Panc1 (cell line): Measurements from ENCODE around the gene SCG3. TPM values are rescaled to one million over a fixed set of nuclear protein-coding genes. Genes with fewer than 3 reads are reported as not detected.
A peak's percentile ranks its signal among the peaks of the same experiment; 100 is the strongest.

Source experiments
- ATAC-seq: fragments of 200-7000 bp; cut with Tn5 transposase; 2 replicates; pipeline ENCODE4 v1.9.1; 2020; ENCODE audit warnings: mild to moderate bottlenecking, moderate library complexity
- BruUV-seq: library from RNA; stranded (reverse); fragments of 400-500 nt; replicated peaks from 2 replicates; lab custom pipeline; 2021; lab: Mats Ljungman, UMichigan
- CTCF ChIA-PET: fragments of 300-600 bp; sonication (Branson Sonifier 250); formaldehyde crosslinking; loops from one replicate; lab custom pipeline; 2022; ENCODE audit warnings: antibody characterized with exemption; lab: Charles Lee
- POLR2A ChIA-PET: fragments of 300-600 bp; sonication (Branson Sonifier 250); formaldehyde crosslinking; loops from one replicate; lab custom pipeline; 2022; ENCODE audit warnings: antibody characterized with exemption; lab: Charles Lee
- DNase-seq: peaks from one replicate; pipeline ENCODE4 v3.0.0-alpha.2; 2010; ENCODE audit warnings: low read depth, low spot score
- H3K27ac ChIP-seq: 2 replicates; pipeline ENCODE4 v1.5.1; 2011; ENCODE audit warnings: mild to moderate bottlenecking, low read length, inconsistent platforms
- H3K27me3 ChIP-seq: fragments of 200-500 bp; sonication (Bioruptor generic); 2 replicates; pipeline ENCODE4 v1.6.0; 2014; ENCODE audit warnings: low read length, inconsistent platforms; ENCODE audit not compliant: control insufficient read depth, insufficient read depth
- H3K36me3 ChIP-seq: fragments of 200-500 bp; sonication (Bioruptor generic); 2 replicates; pipeline ENCODE4 v1.5.1; 2014; ENCODE audit warnings: inconsistent platforms, mild to moderate bottlenecking, low read length, moderate library complexity; ENCODE audit not compliant: control insufficient read depth, insufficient read depth
- H3K4me1 ChIP-seq: 2 replicates; pipeline ENCODE4 v1.5.1; 2011; ENCODE audit warnings: inconsistent platforms, mild to moderate bottlenecking, low read length, moderate library complexity; ENCODE audit not compliant: control insufficient read depth, insufficient read depth
- H3K4me3 ChIP-seq, 2 experiments: 2 replicates each; pipeline ENCODE4 v1.5.1; 2011 to 2012; ENCODE audit warnings: low read depth in 2 of 2, low read length in 2 of 2, mild to moderate bottlenecking in 2 of 2, inconsistent platforms in 1 of 2, moderate library complexity in 1 of 2
- H3K9me3 ChIP-seq: fragments of 200-500 bp; sonication (Bioruptor generic); 2 replicates; pipeline ENCODE4 v1.5.1; 2014; ENCODE audit warnings: low read depth, mild to moderate bottlenecking, inconsistent platforms, low read length, moderate library complexity; ENCODE audit not compliant: control insufficient read depth, insufficient read depth
- CTCF ChIP-seq: fragments of 450-650 bp; IDR thresholded peaks from 2 replicates; pipeline ENCODE4 v1.5.1; 2017; ENCODE audit warnings: mild to moderate bottlenecking
- POLR2AphosphoS5 ChIP-seq: IDR thresholded peaks from 2 replicates; pipeline ENCODE4 v1.6.1; 2012; ENCODE audit warnings: mild to moderate bottlenecking, low read depth, low read length, moderate library complexity
- REST ChIP-seq, 2 experiments: IDR thresholded peaks; 2 replicates each; pipeline ENCODE4 v1.6.1; 2011 to 2012; ENCODE audit warnings: low read depth in 2 of 2, control low read depth in 1 of 2, low read length in 1 of 2, mild to moderate bottlenecking in 1 of 2, moderate library complexity in 1 of 2; ENCODE audit not compliant: insufficient read depth in 1 of 2
- SIN3A ChIP-seq: IDR thresholded peaks from 2 replicates; pipeline ENCODE4 v1.6.1; 2012; ENCODE audit warnings: low read depth, mild to moderate bottlenecking, low read length, moderate library complexity, borderline replicate concordance; ENCODE audit not compliant: insufficient read depth
- TCF7L2 ChIP-seq: IDR thresholded peaks from 2 replicates; pipeline ENCODE4 v1.6.1; 2011; ENCODE audit warnings: mild to moderate bottlenecking, low read depth, low read length, inconsistent platforms
- in situ Hi-C: cut with HindIII; loops from 2 replicates; pipeline ENCODE4 v1.10.0; 2016; ENCODE audit warnings: low sequenced_read_pairs, low pct_unique_long_range_greater_than_20kb
- intact Hi-C: fragments of 100-400 bp; cut with micrococcal nuclease; formaldehyde crosslinking; loops from one replicate; pipeline ENCODE4 v1.10.0; 2022; ENCODE audit not compliant: unreplicated experiment
- total RNA-seq: library from RNA; stranded (reverse); gene quantifications from one replicate; pipeline ENCODE4 v1.2.1, GENCODE V29; 2021; ENCODE audit not compliant: unreplicated experiment

The SCG3 gene
- total RNA-seq, 1 experiment from 2014 or later, result 0.62 TPM

- ChIA-PET CTCF (interaction anchor here (0.6 kb wide), 2 partner anchors 9 to 613 kb away, joined by 3 read pairs; no protein-coding TSS in a partner anchor), POLR2A (no interaction called here)
- Histone ChIP-seq H3K27ac (peak overlapping the region; percentile 29; the same call in 1 of the 2 replicates), H3K27me3 (no peaks in the 10 kb centered on the region), H3K4me3 (peak overlapping the region; percentile 39 to 61), H3K9me3 (no peaks in the 10 kb centered on the region), H3K36me3 (no peaks in the 10 kb centered on the region), H3K4me1 (no peaks in the 10 kb centered on the region)
- in situ Hi-C loops, result no loop called here
- BruUV-seq, result no TSS peak
- no peak for TF ChIP-seq CTCF
- TF ChIP-seq SIN3A, result no peak
- no peak for TF ChIP-seq TCF7L2
- no peak for TF ChIP-seq REST (IDR thresholded peaks at IDR 0.05; ENCODE audit: insufficient read depth in 1 of 2, low read depth in 2 of 2, low read length in 1 of 2)
- TF ChIP-seq POLR2AphosphoS5, result no peak
- ATAC-seq (peak; percentile 48; the same call in 1 of the 2 replicates), DNase-seq (no peak)
- intact Hi-C loops, result no loop called here
These were observed 27.7 kb downstream of the SCG3 start for GRCh38 chr15:51709031-51709430.

GRCh38 chr15:51714162-51714561 is 32.9 kb downstream of the SCG3 start:
- TF ChIP-seq POLR2AphosphoS5 (no peak), REST (IDR thresholded peaks at IDR 0.05; ENCODE audit: insufficient read depth in 1 of 2, low read depth in 2 of 2, low read length in 1 of 2) (no peak), SIN3A (no peak), CTCF (no peak), TCF7L2 (no peak)
- Histone ChIP-seq H3K27me3 (no peaks in the 10 kb centered on the region), H3K36me3 (no peaks in the 10 kb centered on the region), H3K9me3 (no peaks in the 10 kb centered on the region), H3K27ac (no peak overlapping the region), H3K4me1 (no peaks in the 10 kb centered on the region), H3K4me3 (no peak overlapping the region)
- no peak for ATAC-seq
- no peak for DNase-seq
- ChIA-PET CTCF (no interaction called here), POLR2A (no interaction called here)
- no TSS peak for BruUV-seq
- intact Hi-C loops (no loop called here), in situ Hi-C loops (no loop called here)
